Measurements from ENCODE around the gene TRIO.

GRCh38 chr5:14236757-14237156, 93.6 kb downstream of the TRIO start:
- TF ChIP-seq, protein P1, sequence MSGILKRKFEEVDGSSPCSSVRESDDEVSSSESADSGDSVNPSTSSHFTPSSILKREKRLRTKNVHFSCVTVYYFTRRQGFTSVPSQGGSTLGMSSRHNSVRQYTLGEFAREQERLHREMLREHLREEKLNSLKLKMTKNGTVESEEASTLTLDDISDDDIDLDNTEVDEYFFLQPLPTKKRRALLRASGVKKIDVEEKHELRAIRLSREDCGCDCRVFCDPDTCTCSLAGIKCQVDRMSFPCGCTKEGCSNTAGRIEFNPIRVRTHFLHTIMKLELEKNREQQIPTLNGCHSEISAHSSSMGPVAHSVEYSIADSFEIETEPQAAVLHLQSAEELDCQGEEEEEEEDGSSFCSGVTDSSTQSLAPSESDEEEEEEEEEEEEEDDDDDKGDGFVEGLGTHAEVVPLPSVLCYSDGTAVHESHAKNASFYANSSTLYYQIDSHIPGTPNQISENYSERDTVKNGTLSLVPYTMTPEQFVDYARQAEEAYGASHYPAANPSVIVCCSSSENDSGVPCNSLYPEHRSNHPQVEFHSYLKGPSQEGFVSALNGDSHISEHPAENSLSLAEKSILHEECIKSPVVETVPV (CRISPR knock-in tag; IDR thresholded peaks at IDR 0.05) = no peak
- TF ChIP-seq PATZ1 (CRISPR knock-in tag; IDR thresholded peaks at IDR 0.05; ENCODE audit: borderline replicate concordance) (no peak), ZNF70 (CRISPR knock-in tag; IDR thresholded peaks at IDR 0.05) (no peak), GLIS3 (CRISPR knock-in tag; IDR thresholded peaks at IDR 0.05) (no peak), ZNF8 (CRISPR knock-in tag; IDR thresholded peaks at IDR 0.05) (no peak), PPARA (CRISPR knock-in tag; IDR thresholded peaks at IDR 0.05; ENCODE audit: borderline replicate concordance) (no peak), OSR1 (CRISPR knock-in tag; IDR thresholded peaks at IDR 0.05) (no peak), CSDC2 (CRISPR knock-in tag; IDR thresholded peaks at IDR 0.05) (no peak), ZNF565 (CRISPR knock-in tag; conservative IDR thresholded peaks at IDR 0.05; ENCODE audit: low read depth) (no peak), RARB (CRISPR knock-in tag; IDR thresholded peaks at IDR 0.05) (no peak)
- TF ChIP-seq, protein P2, sequence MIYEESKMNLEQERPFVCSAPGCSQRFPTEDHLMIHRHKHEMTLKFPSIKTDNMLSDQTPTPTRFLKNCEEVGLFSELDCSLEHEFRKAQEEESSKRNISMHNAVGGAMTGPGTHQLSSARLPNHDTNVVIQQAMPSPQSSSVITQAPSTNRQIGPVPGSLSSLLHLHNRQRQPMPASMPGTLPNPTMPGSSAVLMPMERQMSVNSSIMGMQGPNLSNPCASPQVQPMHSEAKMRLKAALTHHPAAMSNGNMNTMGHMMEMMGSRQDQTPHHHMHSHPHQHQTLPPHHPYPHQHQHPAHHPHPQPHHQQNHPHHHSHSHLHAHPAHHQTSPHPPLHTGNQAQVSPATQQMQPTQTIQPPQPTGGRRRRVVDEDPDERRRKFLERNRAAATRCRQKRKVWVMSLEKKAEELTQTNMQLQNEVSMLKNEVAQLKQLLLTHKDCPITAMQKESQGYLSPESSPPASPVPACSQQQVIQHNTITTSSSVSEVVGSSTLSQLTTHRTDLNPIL (CRISPR knock-in tag; IDR thresholded peaks at IDR 0.05; ENCODE audit: low read depth) = no peak
